ENCODE measurements around the gene MRGPRF.
A peak's percentile ranks its signal among the peaks of the same experiment; 100 is the strongest.

Gene MRGPRF

DNA sequence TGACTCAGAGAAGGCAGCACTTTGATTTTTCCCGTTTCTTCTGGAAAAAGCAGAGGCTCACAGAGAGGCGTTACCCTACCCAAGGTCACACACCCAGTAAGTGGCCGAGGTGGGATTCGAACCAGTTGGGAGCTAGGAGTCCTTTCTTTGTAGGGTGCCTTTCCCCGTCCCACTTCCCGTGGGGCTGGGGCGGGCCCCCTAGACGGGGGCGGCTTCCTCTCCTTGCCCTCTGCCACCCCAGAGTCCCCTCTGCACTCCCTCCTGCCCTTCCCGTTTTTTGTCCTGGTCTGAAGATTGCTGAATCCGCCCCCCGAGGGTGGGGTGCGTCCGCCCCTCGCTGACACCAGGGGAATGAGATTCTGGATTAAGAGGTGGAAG lies 36.4 kb upstream of the MRGPRF start:
- Histone ChIP-seq H3K27me3 (replicated peaks; ENCODE audit: control insufficient read depth, insufficient read depth, low read length, poor library complexity, severe bottlenecking) (no peaks in the 10 kb centered on the region), H3K4me1 (ENCODE audit: control insufficient read depth, insufficient read depth, low read length, poor library complexity, severe bottlenecking) (peaks cover 5% of the 10 kb centered on the region), H3K36me3 (ENCODE audit: control insufficient read depth, insufficient read depth, low read length) (no peaks in the 10 kb centered on the region), H3K4me3 (ENCODE audit: insufficient read depth, low read depth, low read length, poor library complexity, severe bottlenecking) (peak overlapping the region; percentile 98), H3K9me3 (ENCODE audit: control insufficient read depth, low read length) (no peaks in the 10 kb centered on the region), H3K27ac (ENCODE audit: insufficient read depth, low read length, poor library complexity, severe bottlenecking) (peak overlapping the region; percentile 95)
- no peak for DNase-seq

- peak; percentile 87 to 89 (median 87) for DNase-seq
- Histone ChIP-seq H3K27me3 (replicated peaks; ENCODE audit: control insufficient read depth, insufficient read depth, low read length, poor library complexity, severe bottlenecking) (no peaks in the 10 kb centered on the region), H3K4me1 (ENCODE audit: control insufficient read depth, insufficient read depth, low read length, poor library complexity, severe bottlenecking) (peaks cover 5% of the 10 kb centered on the region), H3K36me3 (ENCODE audit: control insufficient read depth, insufficient read depth, low read length) (no peaks in the 10 kb centered on the region), H3K4me3 (ENCODE audit: insufficient read depth, low read depth, low read length, poor library complexity, severe bottlenecking) (peak within 1 kb of the TSS; percentile 98), H3K27ac (ENCODE audit: insufficient read depth, low read length, poor library complexity, severe bottlenecking) (peak within 1 kb of the TSS; percentile 95), H3K9me3 (ENCODE audit: control insufficient read depth, low read length) (no peaks in the 10 kb centered on the region)
These were observed 35.8 kb upstream of the MRGPRF start, which contains the start of gene TPCN2 for GRCh38 chr11:69048694-69049489. Gene TPCN2, plus strand, starts transcription at chr11:69048932. Its CDS starts 66 bp downstream, at chr11:69048998.

DNA sequence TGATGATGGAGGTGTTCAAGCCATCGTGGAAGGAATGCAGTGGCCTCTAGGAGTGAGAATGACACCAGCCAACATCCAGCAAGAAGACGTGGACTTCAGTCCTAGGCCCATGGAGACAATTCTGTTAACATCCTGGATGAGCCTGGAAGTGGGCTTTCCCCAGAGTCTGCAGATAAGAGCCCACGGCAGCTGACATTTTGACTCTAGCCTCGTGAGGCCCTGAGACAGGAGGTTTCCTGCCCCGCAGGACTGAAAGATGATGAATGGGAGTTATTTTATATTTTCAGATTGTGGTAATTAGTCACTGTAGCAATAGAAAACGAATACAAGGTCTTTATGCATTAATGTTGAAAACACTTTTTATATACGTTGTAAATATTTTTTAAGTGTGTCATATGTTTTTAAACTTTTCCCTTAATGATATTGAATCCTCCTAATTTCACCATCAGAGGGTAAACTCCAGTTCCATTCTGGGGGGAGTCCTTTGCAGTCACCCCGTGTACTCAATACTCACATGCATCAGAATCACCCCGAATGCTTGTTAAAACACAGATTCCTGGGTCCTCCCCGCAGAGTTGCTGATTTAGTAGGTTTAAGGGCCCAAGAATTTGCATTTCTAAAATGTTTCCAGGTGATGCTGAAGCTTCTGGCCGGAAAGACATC lies 35.1 kb upstream of the MRGPRF start:
- Histone ChIP-seq H3K27ac (ENCODE audit: insufficient read depth, low read length, poor library complexity, severe bottlenecking) (peak overlapping the region; percentile 95), H3K9me3 (ENCODE audit: control insufficient read depth, low read length) (no peaks in the 10 kb centered on the region), H3K4me1 (ENCODE audit: control insufficient read depth, insufficient read depth, low read length, poor library complexity, severe bottlenecking) (peaks cover 5% of the 10 kb centered on the region), H3K36me3 (ENCODE audit: control insufficient read depth, insufficient read depth, low read length) (no peaks in the 10 kb centered on the region), H3K27me3 (replicated peaks; ENCODE audit: control insufficient read depth, insufficient read depth, low read length, poor library complexity, severe bottlenecking) (no peaks in the 10 kb centered on the region), H3K4me3 (ENCODE audit: insufficient read depth, low read depth, low read length, poor library complexity, severe bottlenecking) (peak overlapping the region; percentile 98)
- DNase-seq, result no peak

DNA sequence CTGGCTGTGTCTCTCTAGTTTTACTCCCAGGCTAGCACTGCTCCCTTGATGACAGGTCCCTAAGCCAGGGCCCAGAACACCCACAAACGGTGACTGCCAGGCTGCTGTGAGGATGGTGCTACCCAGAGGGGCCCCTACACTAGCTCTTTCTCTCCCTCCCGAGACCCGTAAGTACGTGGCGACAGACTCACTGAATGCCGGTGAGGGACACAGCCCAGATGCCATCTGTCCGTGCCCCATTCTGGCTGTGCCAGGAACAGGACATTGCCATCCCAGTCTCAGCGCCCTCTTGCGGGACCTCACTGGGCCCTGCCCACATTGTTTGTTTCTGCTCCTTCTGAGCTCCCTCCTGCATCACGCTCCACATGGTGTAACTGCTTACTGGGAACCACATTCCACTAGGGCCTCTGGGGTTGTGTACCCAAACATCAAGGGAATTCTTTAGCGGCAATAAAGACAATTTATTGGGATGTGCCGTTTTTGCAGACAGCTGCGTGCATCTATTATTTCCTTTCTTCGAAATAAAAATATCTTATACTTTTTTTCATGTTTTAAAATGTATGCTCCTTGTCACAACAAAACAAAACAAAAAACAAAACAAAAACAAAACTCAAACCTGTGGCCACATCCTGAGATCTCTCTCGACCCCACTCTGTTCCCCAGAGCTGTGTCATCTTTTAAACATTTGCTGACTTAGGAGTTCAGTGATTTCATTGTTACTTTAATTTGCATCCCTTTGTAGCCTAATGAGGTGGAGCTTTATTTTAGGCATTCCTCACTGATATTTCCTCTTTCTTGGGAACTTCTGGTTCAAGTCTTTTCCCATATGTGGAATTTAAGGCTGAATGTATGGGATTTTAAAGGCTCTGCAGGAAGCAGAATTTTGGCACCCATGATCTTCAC lies 31.3 kb upstream of the MRGPRF start:
- Histone ChIP-seq H3K4me1 (ENCODE audit: control insufficient read depth, insufficient read depth, low read length, poor library complexity, severe bottlenecking) (no peaks in the 10 kb centered on the region), H3K27ac (ENCODE audit: insufficient read depth, low read length, poor library complexity, severe bottlenecking) (no peak overlapping the region), H3K36me3 (ENCODE audit: control insufficient read depth, insufficient read depth, low read length) (no peaks in the 10 kb centered on the region), H3K4me3 (ENCODE audit: insufficient read depth, low read depth, low read length, poor library complexity, severe bottlenecking) (no peak overlapping the region), H3K27me3 (replicated peaks; ENCODE audit: control insufficient read depth, insufficient read depth, low read length, poor library complexity, severe bottlenecking) (no peaks in the 10 kb centered on the region), H3K9me3 (ENCODE audit: control insufficient read depth, low read length) (no peaks in the 10 kb centered on the region)
- no peak for DNase-seq

DNA sequence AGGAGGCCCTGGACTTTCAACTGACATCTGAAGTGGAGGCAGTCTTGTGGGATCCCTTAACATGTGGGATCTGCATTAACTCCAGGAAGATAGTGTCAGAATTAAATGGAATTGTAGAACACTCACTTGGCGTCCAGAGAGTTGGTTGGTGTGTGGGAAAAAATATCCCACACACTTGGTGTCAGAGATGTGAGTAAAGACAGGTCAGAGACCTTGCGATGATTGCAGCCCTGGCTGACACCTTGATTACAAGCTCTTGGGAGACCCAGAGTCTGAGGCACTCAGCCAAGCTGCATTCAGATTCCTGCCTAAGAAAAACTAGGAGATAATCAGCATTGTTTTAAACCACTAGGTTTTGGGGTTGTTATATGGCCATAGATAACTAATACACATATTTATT lies 28.5 kb upstream of the MRGPRF start:
- DNase-seq, result no peak
- H3K27me3 ChIP-seq (replicated peaks; ENCODE audit: control insufficient read depth, insufficient read depth, low read length, poor library complexity, severe bottlenecking), result no peaks in the 10 kb centered on the region
- H3K36me3 ChIP-seq (ENCODE audit: control insufficient read depth, insufficient read depth, low read length), result no peaks in the 10 kb centered on the region
- no peaks in the 10 kb centered on the region for H3K9me3 ChIP-seq (ENCODE audit: control insufficient read depth, low read length)
- H3K27ac ChIP-seq (ENCODE audit: insufficient read depth, low read length, poor library complexity, severe bottlenecking), result no peak overlapping the region
- no peaks in the 10 kb centered on the region for H3K4me1 ChIP-seq (ENCODE audit: control insufficient read depth, insufficient read depth, low read length, poor library complexity, severe bottlenecking)
- no peak overlapping the region for H3K4me3 ChIP-seq (ENCODE audit: insufficient read depth, low read depth, low read length, poor library complexity, severe bottlenecking)

DNA sequence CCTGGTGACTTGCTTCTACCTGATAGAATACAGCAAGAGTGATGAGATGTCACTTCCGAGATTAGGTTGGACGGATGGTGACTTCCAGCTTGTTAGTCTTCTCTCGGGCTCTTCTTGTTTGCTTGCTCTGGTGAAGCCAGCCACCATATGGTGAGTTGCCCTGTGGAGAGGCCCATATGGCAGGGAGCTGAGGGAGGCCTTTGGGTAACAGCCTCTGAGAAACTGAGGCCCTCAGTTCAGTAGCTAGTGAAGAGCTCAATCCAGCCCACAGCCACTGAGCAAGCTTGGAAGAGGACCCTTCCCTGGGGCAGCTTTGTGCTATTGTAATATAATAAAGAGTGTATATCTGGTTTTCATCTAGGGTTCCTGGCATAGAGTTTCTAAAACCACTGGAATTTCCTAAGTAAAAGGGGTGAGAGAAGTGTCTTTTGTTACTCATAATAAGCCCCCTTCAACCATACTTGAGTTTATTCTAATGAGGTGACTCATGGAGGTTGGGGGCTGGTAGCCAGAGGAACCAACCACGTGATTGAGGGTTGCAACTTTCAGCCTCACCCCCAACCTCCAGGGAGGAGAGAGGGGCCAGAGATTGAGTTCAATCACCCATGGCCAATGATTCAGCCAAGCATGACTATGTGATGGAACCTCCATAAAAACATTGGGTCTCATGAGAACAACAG lies 27.7 kb upstream of the MRGPRF start:
- Histone ChIP-seq H3K4me1 (ENCODE audit: control insufficient read depth, insufficient read depth, low read length, poor library complexity, severe bottlenecking) (no peaks in the 10 kb centered on the region), H3K9me3 (ENCODE audit: control insufficient read depth, low read length) (no peaks in the 10 kb centered on the region), H3K4me3 (ENCODE audit: insufficient read depth, low read depth, low read length, poor library complexity, severe bottlenecking) (no peak overlapping the region), H3K27ac (ENCODE audit: insufficient read depth, low read length, poor library complexity, severe bottlenecking) (no peak overlapping the region), H3K27me3 (replicated peaks; ENCODE audit: control insufficient read depth, insufficient read depth, low read length, poor library complexity, severe bottlenecking) (no peaks in the 10 kb centered on the region), H3K36me3 (ENCODE audit: control insufficient read depth, insufficient read depth, low read length) (no peaks in the 10 kb centered on the region)
- no peak for DNase-seq

DNA sequence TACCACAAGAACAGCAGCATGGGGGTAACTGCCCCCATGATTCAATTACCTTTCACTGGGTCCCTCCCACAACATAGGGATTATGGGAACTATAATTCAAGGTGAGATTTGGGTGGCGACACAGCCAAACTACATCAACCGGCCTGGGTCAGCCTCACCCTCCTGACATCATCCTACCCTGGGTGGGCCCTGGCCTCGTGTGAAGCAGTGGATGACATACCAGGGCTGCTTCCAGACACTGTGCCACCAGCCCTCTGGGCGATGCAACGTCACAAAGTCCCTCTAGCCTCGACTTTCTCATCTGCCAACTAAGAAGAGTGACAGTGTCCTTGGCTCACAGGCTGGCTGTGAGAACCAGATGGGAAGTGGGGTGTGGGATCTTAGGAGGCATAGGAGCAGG lies 27.0 kb upstream of the MRGPRF start:
- no peak overlapping the region for H3K27ac ChIP-seq (ENCODE audit: insufficient read depth, low read length, poor library complexity, severe bottlenecking)
- no peaks in the 10 kb centered on the region for H3K4me1 ChIP-seq (ENCODE audit: control insufficient read depth, insufficient read depth, low read length, poor library complexity, severe bottlenecking)
- H3K27me3 ChIP-seq (replicated peaks; ENCODE audit: control insufficient read depth, insufficient read depth, low read length, poor library complexity, severe bottlenecking), result no peaks in the 10 kb centered on the region
- no peak overlapping the region for H3K4me3 ChIP-seq (ENCODE audit: insufficient read depth, low read depth, low read length, poor library complexity, severe bottlenecking)
- H3K36me3 ChIP-seq (ENCODE audit: control insufficient read depth, insufficient read depth, low read length), result no peaks in the 10 kb centered on the region
- H3K9me3 ChIP-seq (ENCODE audit: control insufficient read depth, low read length), result no peaks in the 10 kb centered on the region
- no peak for DNase-seq

DNA sequence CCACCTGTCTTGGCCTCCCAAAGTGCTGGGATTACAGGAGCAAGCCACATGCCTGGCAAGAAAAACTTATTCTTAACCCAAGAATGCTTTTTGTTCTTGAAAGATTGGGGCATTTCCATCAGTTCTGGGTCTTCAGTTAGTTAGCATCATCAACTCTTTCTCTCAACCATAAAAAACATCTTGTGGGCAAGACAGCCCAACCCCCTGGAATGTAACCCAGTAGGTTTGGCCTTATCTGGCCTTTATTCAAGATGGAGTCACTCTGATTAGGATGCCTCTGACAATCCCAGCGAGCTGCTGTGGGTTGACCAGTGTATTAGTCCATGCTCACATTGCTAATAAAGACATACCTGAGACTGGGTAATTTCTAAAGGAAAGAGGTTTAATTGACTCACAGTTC lies 26.5 kb upstream of the MRGPRF start:
- Histone ChIP-seq H3K4me1 (ENCODE audit: control insufficient read depth, insufficient read depth, low read length, poor library complexity, severe bottlenecking) (no peaks in the 10 kb centered on the region), H3K27me3 (replicated peaks; ENCODE audit: control insufficient read depth, insufficient read depth, low read length, poor library complexity, severe bottlenecking) (no peaks in the 10 kb centered on the region), H3K9me3 (ENCODE audit: control insufficient read depth, low read length) (no peaks in the 10 kb centered on the region), H3K27ac (ENCODE audit: insufficient read depth, low read length, poor library complexity, severe bottlenecking) (no peak overlapping the region), H3K36me3 (ENCODE audit: control insufficient read depth, insufficient read depth, low read length) (no peaks in the 10 kb centered on the region), H3K4me3 (ENCODE audit: insufficient read depth, low read depth, low read length, poor library complexity, severe bottlenecking) (no peak overlapping the region)
- DNase-seq, result no peak

- Histone ChIP-seq H3K4me1 (ENCODE audit: control insufficient read depth, insufficient read depth, low read length, poor library complexity, severe bottlenecking) (no peaks in the 10 kb centered on the region), H3K27me3 (replicated peaks; ENCODE audit: control insufficient read depth, insufficient read depth, low read length, poor library complexity, severe bottlenecking) (no peaks in the 10 kb centered on the region), H3K36me3 (ENCODE audit: control insufficient read depth, insufficient read depth, low read length) (no peaks in the 10 kb centered on the region), H3K4me3 (ENCODE audit: insufficient read depth, low read depth, low read length, poor library complexity, severe bottlenecking) (no peak overlapping the region), H3K27ac (ENCODE audit: insufficient read depth, low read length, poor library complexity, severe bottlenecking) (no peak overlapping the region), H3K9me3 (ENCODE audit: control insufficient read depth, low read length) (no peaks in the 10 kb centered on the region)
- DNase-seq, result no peak
These were observed 24.5 kb upstream of the MRGPRF start for GRCh38 chr11:69037544-69037943.

All from effector memory CD4-positive, alpha-beta T cell (primary cell).